T-cell (primary cell): ENCODE measurements around the gene BMS1. TPM values are rescaled to one million over a fixed set of nuclear protein-coding genes. Genes with fewer than 3 reads are reported as not detected.

Source experiments
- ATAC-seq, 4 experiments: fragments of 200-7000 bp in 3 of 4; fragments of 150-1000 bp in 1 of 4; cut with Tn5 transposase; replicated peaks in 1 of 4; 1 replicate in 3 of 4; 2 replicates in 1 of 4; pipeline ENCODE4 v1.10.0; 2021; ENCODE audit warnings: moderate library complexity in 3 of 4, mild to moderate bottlenecking in 2 of 4, moderate number of reproducible peaks in 1 of 4
- CTCF ChIA-PET, 2 donors: fragments of 300-600 bp; sonication (Branson Sonifier 250); formaldehyde crosslinking; loops; one replicate each; lab custom pipeline; 2022; ENCODE audit warnings: antibody characterized with exemption in 2 of 2; lab: Charles Lee
- POLR2A ChIA-PET, 2 donors: fragments of 300-600 bp; sonication (Branson Sonifier 250); formaldehyde crosslinking; loops; one replicate each; lab custom pipeline; 2022; ENCODE audit warnings: antibody characterized with exemption in 2 of 2; lab: Charles Lee
- DNase-seq, 35 experiments: peaks; one replicate each; pipeline versions ENCODE4 v3.0.0 to v3.0.0-alpha.2; 2013 to 2023
- H3K27ac ChIP-seq: one replicate; pipeline ENCODE4 v1.5.1; 2013; ENCODE audit warnings: low read length
- H3K27me3 ChIP-seq, 2 experiments: replicated peaks in 1 of 2; 1 replicate in 1 of 2; 2 replicates in 1 of 2; pipeline versions ENCODE4 v1.6.1 to v1.7.0; 2013; ENCODE audit warnings: low read length in 1 of 2, mixed read lengths in 1 of 2; ENCODE audit not compliant: control insufficient read depth in 2 of 2, insufficient read depth in 2 of 2; ENCODE audit errors: extremely low read depth in 1 of 2
- H3K36me3 ChIP-seq, 2 donors: 1 replicate in 1 of 2; 2 replicates in 1 of 2; pipeline versions ENCODE4 v1.6.1 to v1.7.0; 2013; ENCODE audit warnings: low read length in 1 of 2; ENCODE audit not compliant: control insufficient read depth in 2 of 2, insufficient read depth in 1 of 2; ENCODE audit errors: extremely low read depth in 1 of 2
- H3K4me1 ChIP-seq, 2 experiments: 1 replicate in 1 of 2; 2 replicates in 1 of 2; pipeline versions ENCODE4 v1.6.1 to v1.7.0; 2013; ENCODE audit warnings: low read length in 2 of 2, mixed read lengths in 1 of 2; ENCODE audit not compliant: insufficient read depth in 2 of 2, control insufficient read depth in 1 of 2; ENCODE audit errors: extremely low read depth in 1 of 2
- H3K4me3 ChIP-seq, 2 donors: 1 replicate in 1 of 2; 2 replicates in 1 of 2; pipeline versions ENCODE4 v1.5.1 to v1.7.0; 2013; ENCODE audit warnings: mild to moderate bottlenecking in 2 of 2, low read length in 1 of 2, moderate library complexity in 1 of 2; ENCODE audit not compliant: control insufficient read depth in 1 of 2; ENCODE audit errors: extremely low read depth in 1 of 2
- H3K9me3 ChIP-seq: 2 replicates; pipeline ENCODE4 v1.7.0; 2013
- H3K27ac Mint-ChIP-seq, 2 donors: one replicate each; pipeline ENCODE4 v1.8.0; 2020 to 2021; ENCODE audit warnings: mild to moderate bottlenecking in 2 of 2, mixed read lengths in 2 of 2
- H3K27me3 Mint-ChIP-seq, 2 donors: one replicate each; pipeline ENCODE4 v1.8.0; 2021 to 2022; ENCODE audit warnings: mixed read lengths in 2 of 2
- H3K36me3 Mint-ChIP-seq: one replicate; pipeline ENCODE4 v1.8.0; 2021; ENCODE audit warnings: mixed read lengths
- H3K4me1 Mint-ChIP-seq, 3 donors: one replicate each; pipeline ENCODE4 v1.8.0; 2020 to 2022; ENCODE audit warnings: mixed read lengths in 3 of 3, mild to moderate bottlenecking in 1 of 3
- H3K4me3 Mint-ChIP-seq, 3 donors: one replicate each; pipeline ENCODE4 v1.8.0; 2020 to 2022; ENCODE audit warnings: mild to moderate bottlenecking in 3 of 3, mixed read lengths in 3 of 3, moderate library complexity in 3 of 3
- H3K9me3 Mint-ChIP-seq, 3 donors: one replicate each; pipeline ENCODE4 v1.8.0; 2020 to 2022; ENCODE audit warnings: mixed read lengths in 3 of 3
- WGBS: methylation state at CpG from one replicate; pipeline ENCODE4 v1.1.5; 2013; ENCODE audit warnings: missing lambda C conversion rate; ENCODE audit not compliant: insufficient coverage; 5-methylcytosine and 5-hydroxymethylcytosine counted together
- total RNA-seq, 35 experiments: library from RNA in 6 of 35; stranded (reverse) in 6 of 35; fragments of 120-200 nt in 1 of 35; gene quantifications; one replicate each; pipeline versions ENCODE4 v1.2.1 to v1.2.4 and lab custom pipeline; 2013 to 2026

BMS1 gene
- total RNA-seq, 5 donors from 2014 or later (not counting 1 experiment from before 2014, with no cell fraction given): 13.1 to 18.1 (median 16.4) TPM

- WGBS: 78% methylated on average over 2 of the region's 4 CpGs
- ChIA-PET POLR2A (no interaction called here), CTCF (no interaction called here)
- peaks cover 18% of the 10 kb centered on the region in 2 donors for H3K27me3 Mint-ChIP-seq
- Histone ChIP-seq H3K36me3 (peaks cover under 1 to 10% of the 10 kb centered on the region in 2 donors), H3K9me3 (no peaks in the 10 kb centered on the region), H3K27ac (no peak overlapping the region), H3K4me3 (no peak overlapping the region), H3K4me1 (peaks cover 3 to 15% of the 10 kb centered on the region in 2 experiments), H3K27me3 (peaks cover 0 to 8% of the 10 kb centered on the region in 2 experiments)
- H3K4me3 Mint-ChIP-seq: peak overlapping the region; percentile 95 to 99 (median 96)
- peaks cover 0 to 4% (median 0%) of the 10 kb centered on the region in 3 donors for H3K9me3 Mint-ChIP-seq
- no peak for ATAC-seq
- H3K4me1 Mint-ChIP-seq: peaks cover 32 to 41% (median 33%) of the 10 kb centered on the region in 3 donors
- peaks cover 7% of the 10 kb centered on the region for H3K36me3 Mint-ChIP-seq
- DNase-seq: no peak
- H3K27ac Mint-ChIP-seq: peak overlapping the region in 1 of 2 donors; percentile 0
Observed at GRCh38 chr10:42780456-42780855, 2.1 kb upstream of the BMS1 start.

- Histone ChIP-seq H3K27me3 (no peaks in the 10 kb centered on the region), H3K9me3 (no peaks in the 10 kb centered on the region), H3K4me1 (peaks cover 3 to 15% of the 10 kb centered on the region in 2 experiments), H3K27ac (peak overlapping the region; percentile 84), H3K36me3 (peaks cover 3 to 24% of the 10 kb centered on the region in 2 donors), H3K4me3 (peak overlapping the region; percentile 90 to 93)
- peak overlapping the region; percentile 95 to 99 (median 96) for H3K4me3 Mint-ChIP-seq
- H3K4me1 Mint-ChIP-seq: peaks cover 37 to 41% (median 40%) of the 10 kb centered on the region in 3 donors
- H3K9me3 Mint-ChIP-seq: peaks cover 0 to 4% (median 0%) of the 10 kb centered on the region in 3 donors
- 33% methylated on average over 3 of the region's 18 CpGs for WGBS
- peaks cover 4 to 5% of the 10 kb centered on the region in 2 donors for H3K27me3 Mint-ChIP-seq
- peak overlapping the region; percentile 85 to 90 for H3K27ac Mint-ChIP-seq
- CTCF ChIA-PET: no interaction called here
- POLR2A ChIA-PET: interaction anchor here in 1 of 2 donors (0.7 kb wide), 1 partner anchor 810 kb away, joined by 5 read pairs; no protein-coding TSS in a partner anchor
- DNase-seq: no peak
- ATAC-seq: no peak
- H3K36me3 Mint-ChIP-seq: peaks cover 18% of the 10 kb centered on the region
Observed at GRCh38 chr10:42781893-42782445, 626 bp upstream of the BMS1 start.

GRCh38 chr10:42783181-42783549 is 570 bp downstream of the BMS1 start:
- CTCF ChIA-PET: no interaction called here
- H3K9me3 Mint-ChIP-seq: peaks cover 0 to 4% (median 0%) of the 10 kb centered on the region in 3 donors
- H3K4me1 Mint-ChIP-seq: peaks cover 37 to 41% (median 40%) of the 10 kb centered on the region in 3 donors
- no peaks in the 10 kb centered on the region for H3K9me3 ChIP-seq
- H3K27me3 Mint-ChIP-seq: peaks cover 0 to 4% of the 10 kb centered on the region in 2 donors
- H3K36me3 ChIP-seq: peaks cover 3 to 31% of the 10 kb centered on the region in 2 donors
- whole genome bisulfite sequencing: 0% methylated on average over 1 of the region's 11 CpGs
- H3K4me3 ChIP-seq: peak overlapping the region; percentile 90 to 93
- peak in 1 of 4 experiments; percentile 9 for ATAC-seq
- H3K4me3 Mint-ChIP-seq: peak overlapping the region; percentile 95 to 99 (median 96)
- H3K27me3 ChIP-seq: no peaks in the 10 kb centered on the region
- H3K36me3 Mint-ChIP-seq: peaks cover 21% of the 10 kb centered on the region
- H3K27ac Mint-ChIP-seq: peak overlapping the region; percentile 85 to 90
- peak in 5 of 35 experiments; percentile 4 to 28 (median 9) for DNase-seq
- H3K27ac ChIP-seq: peak overlapping the region; percentile 84
- H3K4me1 ChIP-seq: peaks cover 3 to 15% of the 10 kb centered on the region in 2 experiments
- POLR2A ChIA-PET: interaction anchor here (0.6 to 1.0 kb wide), 3 partner anchors 14 to 416 kb away, joined by 3 to 5 read pairs (median 3); no protein-coding TSS in a partner anchor

- ChIA-PET CTCF (no interaction called here), POLR2A (interaction anchor here in 1 of 2 donors (0.5 kb wide), 1 partner anchor 624 kb away, joined by 6 read pairs; no protein-coding TSS in a partner anchor)
- no peaks in the 10 kb centered on the region for H3K9me3 ChIP-seq
- WGBS: 100% methylated on average over 1 of the region's 6 CpGs
- H3K4me3 Mint-ChIP-seq: no peak overlapping the region
- peaks cover 36% of the 10 kb centered on the region in 3 donors for H3K4me1 Mint-ChIP-seq
- H3K27me3 Mint-ChIP-seq: no peaks in the 10 kb centered on the region
- no peaks in the 10 kb centered on the region for H3K9me3 Mint-ChIP-seq
- no peak overlapping the region for H3K27ac Mint-ChIP-seq
- peaks cover 3 to 16% of the 10 kb centered on the region in 2 experiments for H3K4me1 ChIP-seq
- no peak overlapping the region for H3K27ac ChIP-seq
- DNase-seq: no peak
- no peak for ATAC-seq
- H3K36me3 Mint-ChIP-seq: peaks cover 39% of the 10 kb centered on the region
- peaks cover 14 to 51% of the 10 kb centered on the region in 2 donors for H3K36me3 ChIP-seq
- no peak overlapping the region for H3K4me3 ChIP-seq
- H3K27me3 ChIP-seq: no peaks in the 10 kb centered on the region
Observed at GRCh38 chr10:42785759-42786158, 3.2 kb downstream of the BMS1 start.

- Mint-ChIP-seq H3K4me3 (no peak overlapping the region), H3K27me3 (no peaks in the 10 kb centered on the region), H3K36me3 (peaks cover 78% of the 10 kb centered on the region), H3K4me1 (peaks cover 6 to 12% (median 8%) of the 10 kb centered on the region in 3 donors), H3K27ac (no peak overlapping the region), H3K9me3 (no peaks in the 10 kb centered on the region)
- H3K4me1 ChIP-seq: peaks cover 0 to 2% of the 10 kb centered on the region in 2 experiments
- WGBS: 94% methylated on average over 2 of the region's 3 CpGs
- ATAC-seq (no peak), DNase-seq (no peak)
- POLR2A ChIA-PET: no interaction called here
- CTCF ChIA-PET: interaction anchor here in 1 of 2 donors (0.6 kb wide), 1 partner anchor 599 kb away, joined by 3 read pairs; no protein-coding TSS in a partner anchor
- H3K4me3 ChIP-seq: no peak overlapping the region
- H3K9me3 ChIP-seq: no peaks in the 10 kb centered on the region
- H3K27me3 ChIP-seq: no peaks in the 10 kb centered on the region
- peaks cover 23 to 81% of the 10 kb centered on the region in 2 donors for H3K36me3 ChIP-seq
- H3K27ac ChIP-seq: no peak overlapping the region
Observed at GRCh38 chr10:42790835-42791234, 8.2 kb downstream of the BMS1 start.

- DNase-seq: no peak
- ChIA-PET POLR2A (no interaction called here), CTCF (interaction anchor here in 1 of 2 donors (0.7 kb wide), 1 partner anchor 401 kb away, joined by 3 read pairs; no protein-coding TSS in a partner anchor)
- Mint-ChIP-seq H3K36me3 (peaks cover 94% of the 10 kb centered on the region), H3K4me1 (peaks cover 4 to 32% (median 7%) of the 10 kb centered on the region in 3 donors), H3K27ac (no peak overlapping the region), H3K4me3 (no peak overlapping the region), H3K27me3 (no peaks in the 10 kb centered on the region), H3K9me3 (no peaks in the 10 kb centered on the region)
- no peak for ATAC-seq
- 80% methylated on average over 1 of the region's 2 CpGs for WGBS
- no peaks in the 10 kb centered on the region for H3K27me3 ChIP-seq
- no peak overlapping the region for H3K27ac ChIP-seq
- H3K9me3 ChIP-seq: no peaks in the 10 kb centered on the region
- peaks cover 29 to 91% of the 10 kb centered on the region in 2 donors for H3K36me3 ChIP-seq
- H3K4me1 ChIP-seq: no peaks in the 10 kb centered on the region
- H3K4me3 ChIP-seq: no peak overlapping the region
Observed at GRCh38 chr10:42795701-42796100, 13.1 kb downstream of the BMS1 start.
